MV-4-11 (cell line): Measurements from ENCODE around the gene PTTG1IP.
A peak's percentile ranks its signal among the peaks of the same experiment; 100 is the strongest.

Experiments
- DNase-seq: peaks from one replicate; lab custom pipeline; 2025; lab: John Stamatoyannopoulos, UW

Gene PTTG1IP

DNA sequence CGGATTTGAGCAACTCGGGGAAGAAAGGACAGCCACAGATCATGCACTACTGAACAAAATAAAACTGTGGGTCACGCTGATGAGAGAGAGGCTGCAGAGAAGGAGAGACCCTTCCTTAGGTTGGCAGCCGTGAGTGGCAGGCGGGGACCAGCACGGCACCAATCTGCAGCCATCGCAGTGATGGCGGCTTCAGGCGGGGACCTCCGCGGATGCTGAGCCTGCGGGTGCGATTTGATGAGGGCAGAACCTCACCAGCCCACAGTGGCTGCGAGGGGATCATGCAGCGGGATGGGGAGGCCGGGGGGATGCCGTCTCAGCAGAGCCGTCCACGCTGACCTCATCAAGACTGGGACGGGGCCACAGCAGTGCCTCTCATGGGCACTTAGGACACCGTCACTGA, 35.4 kb upstream of the PTTG1IP start:
- DNase-seq = no peak

DNA sequence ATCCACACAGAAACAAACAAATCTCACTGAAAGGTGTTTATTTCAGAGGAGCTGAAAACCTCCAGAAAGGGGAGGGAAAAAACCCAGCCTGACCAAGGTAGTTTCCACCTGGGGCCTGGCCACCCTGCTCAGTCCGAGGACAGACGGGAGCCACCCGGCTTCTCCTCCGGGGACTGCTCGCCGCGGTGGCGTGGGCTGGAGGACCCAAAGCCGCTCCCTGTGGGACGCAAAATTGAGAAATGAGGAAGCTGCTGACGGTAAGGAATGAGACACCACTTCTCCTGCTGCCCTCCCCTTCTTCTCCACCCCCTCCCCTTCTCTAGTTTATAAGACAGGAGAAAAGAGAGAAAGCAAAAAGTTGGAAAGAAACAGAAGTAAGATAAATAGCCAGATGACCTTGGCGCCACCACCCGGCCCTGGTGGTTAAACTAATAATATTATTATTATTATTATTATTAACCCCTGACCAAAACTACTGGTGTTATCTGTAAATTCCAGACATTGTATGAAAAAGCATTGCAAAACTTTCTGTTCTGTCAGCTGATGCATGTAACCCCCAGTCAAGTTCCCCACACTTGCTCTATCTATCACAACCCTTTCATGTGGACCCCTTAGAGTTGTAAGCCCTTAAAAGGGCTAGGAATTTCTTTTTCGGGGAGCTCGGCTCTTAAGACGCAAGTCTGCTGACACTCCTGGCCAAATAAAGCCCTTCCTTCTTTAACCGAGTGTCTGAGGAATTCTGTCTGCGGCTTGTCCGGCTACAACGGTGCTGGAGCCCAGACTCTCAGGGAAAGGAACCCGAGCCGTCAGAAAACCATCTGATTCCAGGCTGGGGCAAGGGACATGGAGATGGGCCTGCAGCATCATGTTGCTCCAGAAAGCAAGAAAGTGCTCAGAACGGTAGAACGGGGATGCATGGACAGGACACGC, 34.7 kb upstream of the PTTG1IP start:
- peak; percentile 72 for DNase-seq

DNA sequence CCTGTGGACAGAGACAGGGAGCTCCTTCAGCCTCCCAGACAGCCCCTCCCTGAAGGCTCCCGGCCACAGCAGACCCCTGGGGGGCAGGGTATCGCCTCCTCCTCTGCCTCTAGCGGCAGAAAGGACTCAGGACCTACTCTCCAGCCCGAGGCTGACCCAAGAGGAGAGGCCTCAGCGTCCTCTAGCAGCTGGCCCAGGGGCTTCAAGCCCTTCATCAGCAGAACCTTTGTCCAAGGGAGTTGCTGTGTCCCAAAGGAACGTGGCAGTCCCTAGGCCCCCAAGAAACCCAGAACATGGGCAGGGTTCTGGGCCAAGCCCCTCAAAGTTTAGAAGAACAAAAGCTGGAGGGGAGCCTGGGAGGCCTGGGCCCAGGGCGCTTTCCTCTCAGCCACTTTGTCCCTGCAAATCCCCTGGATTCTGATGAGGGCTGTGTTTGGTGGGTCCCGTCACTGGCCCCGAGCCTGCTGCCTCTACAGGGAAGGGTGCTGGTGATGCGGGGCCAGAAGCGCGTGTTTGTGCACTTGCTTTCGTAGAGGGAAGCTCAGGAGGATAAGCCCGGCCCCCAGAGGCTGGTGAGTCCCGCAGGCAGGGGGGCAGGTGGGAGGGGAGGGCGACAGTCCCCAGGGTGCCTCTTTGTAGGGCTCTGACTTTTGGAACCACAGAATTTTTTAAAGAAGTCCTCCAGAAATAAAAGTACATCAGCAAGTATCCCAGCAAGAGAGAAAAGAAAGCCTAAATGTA, 33.9 kb upstream of the PTTG1IP start:
- no peak for DNase-seq

GRCh38 chr21:44905728-44906090, 32.2 kb upstream of the PTTG1IP start:
- no peak for DNase-seq

DNA sequence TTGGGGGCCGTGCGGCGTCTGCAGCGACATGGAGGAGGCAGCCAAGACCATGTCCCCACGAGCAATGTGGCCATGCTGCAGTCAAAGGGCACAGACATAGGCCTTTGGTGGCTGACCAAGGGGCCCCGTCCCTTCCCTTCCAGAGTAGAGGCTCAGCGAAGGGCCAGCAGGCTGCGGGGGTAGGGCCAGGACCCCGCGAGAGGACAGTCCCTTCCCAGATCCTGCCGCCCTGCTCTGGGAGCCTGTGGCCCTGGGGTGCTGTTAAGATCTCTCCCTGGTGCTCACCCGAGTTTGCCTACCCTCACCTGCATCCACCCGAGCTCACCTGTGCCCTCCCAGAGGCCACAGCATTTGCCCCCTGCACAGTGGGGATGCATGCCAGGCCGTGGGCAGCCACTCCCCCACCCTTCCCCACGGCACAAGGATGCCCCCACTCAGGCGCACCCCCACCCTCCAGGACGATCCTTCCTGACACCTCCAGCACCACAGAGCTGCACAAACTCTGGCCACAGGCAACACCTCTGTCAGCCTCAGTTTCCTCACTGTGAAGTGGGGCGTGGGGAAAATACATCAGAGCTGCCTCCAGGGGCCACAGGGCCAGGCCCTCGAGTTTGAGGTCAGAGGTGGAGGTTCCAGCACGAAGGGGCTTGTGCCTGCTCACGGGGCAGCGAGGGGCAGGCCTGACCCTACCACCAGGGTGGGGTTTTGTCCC, 31.7 kb upstream of the PTTG1IP start:
- DNase-seq = no peak

DNA sequence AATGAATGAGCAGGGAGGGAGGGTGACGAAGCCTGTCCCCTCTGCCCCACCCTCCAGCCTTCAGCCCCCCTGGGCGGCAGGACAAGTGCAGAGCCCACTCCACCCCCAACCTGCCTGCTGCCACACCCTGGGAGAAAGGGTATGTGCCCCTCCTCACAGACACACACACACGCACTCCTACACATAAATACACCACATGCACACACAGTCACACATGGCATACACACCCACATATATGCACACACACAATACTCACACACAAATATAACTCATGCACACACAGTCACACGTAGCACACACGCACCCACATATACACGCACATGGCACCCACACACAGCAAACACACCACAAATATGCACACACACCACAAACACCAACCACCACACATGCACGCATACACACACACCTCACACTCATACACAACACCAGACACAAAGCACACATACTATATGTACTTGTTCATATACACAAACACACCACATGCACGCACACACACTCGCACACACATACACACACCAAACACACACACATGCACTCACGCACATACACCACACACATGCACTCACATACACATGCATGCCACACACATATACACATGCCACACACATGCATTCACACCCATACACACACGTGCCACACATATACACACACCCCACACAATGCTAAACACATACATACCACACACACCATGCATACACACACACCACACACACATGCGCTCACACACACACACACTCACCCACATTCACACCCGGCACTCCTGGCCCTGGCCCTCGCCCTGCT, 30.8 kb upstream of the PTTG1IP start:
- no peak for DNase-seq

DNA sequence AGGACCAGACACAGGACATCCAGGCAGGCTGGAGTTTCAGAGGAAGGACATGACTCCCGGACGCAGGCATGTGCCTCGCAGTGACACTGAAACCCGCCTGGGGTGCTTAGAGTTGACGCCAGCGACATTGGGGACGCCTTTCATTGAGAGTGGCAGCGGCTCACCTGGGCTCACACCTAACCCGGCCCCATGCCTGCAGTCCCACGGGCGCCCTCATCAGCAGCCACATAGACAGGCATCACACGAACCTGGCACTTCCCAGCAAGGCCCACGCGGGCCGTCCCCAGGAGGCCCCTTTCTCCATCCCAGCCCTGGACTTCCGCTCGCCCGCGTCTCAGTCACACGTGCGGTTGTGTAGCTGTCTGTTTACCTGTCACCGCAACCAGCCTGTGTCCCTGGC, 30.2 kb upstream of the PTTG1IP start:
- DNase-seq = no peak

DNA sequence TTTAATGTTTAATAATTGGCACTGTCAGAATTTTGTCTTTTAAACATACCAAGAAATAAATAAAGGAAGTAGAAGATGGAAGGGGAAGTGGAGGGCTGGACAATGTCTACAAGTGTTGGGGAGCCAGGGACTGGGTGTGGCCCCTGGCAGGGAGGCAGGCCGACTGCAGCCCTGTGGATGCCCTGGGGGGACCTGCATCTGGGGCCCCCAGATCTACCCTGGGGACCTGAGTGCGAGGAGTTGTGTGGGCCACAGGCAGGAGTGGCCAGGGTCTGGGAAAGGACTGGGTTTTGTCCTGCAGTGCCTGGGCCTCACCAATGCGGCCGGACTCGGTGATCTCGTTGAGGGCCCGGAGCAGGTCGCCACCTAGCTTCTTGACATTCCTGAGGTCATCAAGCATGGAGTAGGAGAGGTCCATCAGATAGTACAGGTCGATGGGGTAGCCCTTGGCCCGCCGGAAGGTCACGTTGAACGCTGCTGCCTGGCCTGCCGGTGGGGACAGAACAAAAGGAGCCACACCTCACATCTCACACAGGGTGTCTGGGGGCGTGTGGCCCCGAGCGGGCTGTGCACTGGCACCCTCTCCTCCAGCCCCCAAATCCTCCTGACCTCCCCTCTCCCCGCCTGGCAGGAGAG, 29.7 kb upstream of the PTTG1IP start:
- no peak for DNase-seq

DNA sequence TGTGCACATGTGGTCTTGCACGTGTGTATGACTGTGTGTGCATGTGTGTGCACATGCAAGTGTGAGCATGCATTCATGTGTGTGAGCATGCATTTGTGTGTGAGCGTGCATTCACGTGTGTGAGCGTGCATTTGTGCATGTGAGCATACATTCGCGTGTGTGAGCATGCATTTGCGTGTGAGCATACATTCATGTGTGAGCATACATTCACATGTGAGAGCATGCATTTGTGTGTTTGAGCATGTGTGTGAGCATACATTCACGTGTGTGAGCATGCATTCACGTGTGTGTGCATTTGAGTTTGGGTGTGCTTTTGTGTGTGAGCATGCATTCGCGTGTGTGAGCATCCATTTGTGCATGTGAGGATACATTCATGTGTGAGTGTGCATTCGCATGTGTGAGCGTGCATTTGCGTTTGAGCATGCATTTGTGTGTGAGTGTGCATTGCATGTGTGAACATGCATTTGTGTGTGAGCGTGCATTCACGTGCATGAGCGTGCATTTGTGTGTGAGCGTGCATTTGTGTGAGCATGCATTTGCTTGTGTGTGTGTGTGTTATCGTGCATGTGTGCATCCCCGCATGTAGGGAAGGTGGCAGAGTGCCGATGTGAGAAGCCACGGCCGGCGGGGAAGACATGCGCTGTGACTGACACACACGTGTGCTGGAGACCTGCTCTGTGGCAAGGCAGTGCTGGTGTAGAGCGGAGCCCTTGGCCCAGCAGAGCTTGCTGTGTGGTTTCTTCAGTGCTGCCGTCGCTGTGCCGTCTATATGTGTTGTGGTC, 29.0 kb upstream of the PTTG1IP start:
- DNase-seq = no peak

GRCh38 chr21:44901391-44902074, 28.0 kb upstream of the PTTG1IP start:
- DNase-seq = no peak

- no peak for DNase-seq
Measured at GRCh38 chr21:44900559-44901251, 27.2 kb upstream of the PTTG1IP start.

DNA sequence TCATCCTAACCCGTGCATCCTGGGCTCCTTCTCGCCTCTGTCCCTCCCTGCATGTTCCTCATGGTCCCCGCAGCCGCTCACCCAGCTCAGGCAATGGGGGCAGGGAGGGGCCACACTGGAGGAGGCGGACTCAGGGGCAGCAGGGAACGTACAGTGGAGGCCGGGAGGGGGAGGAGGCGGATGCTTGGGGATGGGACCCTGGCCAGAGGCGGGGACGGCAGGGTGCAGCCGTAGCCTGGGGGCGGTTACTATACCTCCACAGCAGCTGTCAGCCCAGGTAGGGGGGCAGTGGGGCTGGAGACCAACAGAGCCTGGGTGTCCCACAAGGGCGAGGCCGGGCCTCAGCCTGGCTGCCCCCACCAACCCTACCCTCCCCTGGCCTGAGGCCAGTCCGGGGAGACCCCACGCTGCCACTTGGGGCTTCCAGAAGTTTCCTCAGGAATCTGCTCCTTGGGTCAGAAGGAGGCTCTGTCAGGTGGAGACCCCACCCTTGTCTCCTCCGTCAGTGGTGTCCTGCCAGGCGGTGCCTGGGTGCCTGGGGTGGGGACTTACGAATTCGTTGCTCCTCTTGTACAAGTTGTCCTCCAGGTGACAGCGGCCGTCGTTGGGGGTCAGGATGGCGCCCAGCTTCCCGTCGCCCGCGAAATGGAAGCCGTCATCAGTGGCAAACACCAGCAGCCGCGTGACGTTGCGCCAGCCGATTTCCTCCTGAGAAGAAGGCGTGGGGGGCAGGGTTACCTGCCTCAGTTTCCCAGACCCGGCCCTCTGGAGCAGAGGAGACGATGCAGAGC, 26.5 kb upstream of the PTTG1IP start:
- no peak for DNase-seq

DNA sequence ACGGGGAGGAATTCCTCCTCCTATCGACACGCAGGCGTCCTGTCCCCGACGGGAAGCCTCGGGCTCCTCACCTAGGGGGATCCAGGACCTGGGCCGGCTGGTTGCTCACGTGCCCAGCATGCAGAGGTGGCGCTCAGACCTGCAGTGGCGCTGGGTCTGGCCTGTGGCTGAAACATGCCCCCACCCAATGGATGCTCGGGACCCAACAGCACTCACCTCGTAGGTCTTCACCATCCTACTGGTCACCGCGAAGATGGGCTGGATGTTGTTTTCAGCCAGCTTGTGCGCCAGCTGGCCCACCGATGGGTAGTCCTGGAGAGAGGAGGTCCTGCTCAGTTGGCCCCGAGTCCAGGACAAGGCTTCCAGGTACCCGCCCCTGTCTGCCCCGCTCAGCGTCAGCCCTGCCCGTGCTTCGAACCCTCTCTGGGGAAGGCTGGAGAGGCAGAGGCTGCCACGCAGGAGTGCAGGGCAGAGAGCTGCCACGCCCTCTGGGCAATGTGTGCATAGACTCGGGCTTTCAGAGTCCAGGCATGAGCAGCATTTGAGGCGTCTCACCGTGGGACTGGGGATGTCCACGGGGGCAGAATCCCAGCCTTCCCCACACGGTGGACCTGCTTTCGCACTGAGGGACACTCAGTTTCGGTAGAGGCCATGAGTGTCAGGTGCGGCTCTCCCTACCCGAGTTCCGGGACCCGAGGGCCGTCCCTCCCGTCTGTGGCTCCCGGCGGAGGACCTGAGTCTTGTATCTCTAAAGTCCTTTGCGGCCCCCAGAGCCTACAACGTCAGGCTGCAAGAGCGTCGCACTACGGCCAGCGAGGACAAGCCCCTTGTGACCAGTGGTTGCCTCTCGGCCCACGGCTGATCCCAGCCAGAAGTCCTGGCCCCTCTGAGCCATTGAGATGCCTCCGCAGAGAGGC, 25.6 kb upstream of the PTTG1IP start:
- DNase-seq = no peak

DNA sequence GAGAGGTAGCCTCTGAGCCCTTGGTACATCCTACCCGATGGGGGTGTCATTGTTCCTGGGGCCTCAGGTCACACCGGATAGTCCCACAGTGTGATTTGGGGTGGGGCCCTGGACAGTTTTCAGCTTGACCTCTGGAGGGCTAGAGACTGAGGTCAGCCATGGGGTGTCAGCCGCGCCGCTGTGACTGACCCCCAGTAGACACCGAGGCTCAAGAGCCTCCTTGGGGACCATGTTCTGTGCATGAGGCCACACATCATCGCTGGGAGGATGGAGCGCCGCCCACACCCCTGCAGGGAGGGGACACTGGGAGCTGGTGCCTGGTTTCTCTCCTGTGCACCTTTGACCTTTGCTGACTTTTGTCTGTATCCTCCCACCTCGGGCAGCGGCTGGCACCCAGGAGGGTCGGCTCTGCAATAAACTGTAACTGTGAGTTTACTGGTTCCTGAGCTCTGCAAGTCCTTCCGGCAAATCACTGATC, 24.6 kb upstream of the PTTG1IP start:
- DNase-seq = no peak

GRCh38 chr21:44897326-44898010, 24.0 kb upstream of the PTTG1IP start:
- no peak for DNase-seq

- no peak for DNase-seq
Measured at GRCh38 chr21:44896561-44897286, 23.2 kb upstream of the PTTG1IP start.
